HEK293 (cell line): Measurements from ENCODE around the gene INCA1.
A peak's percentile ranks its signal among the peaks of the same experiment; 100 is the strongest.

Source experiments
- CTCF ChIA-PET: fragments of 350-600 bp; formaldehyde crosslinking; extraction: SDS; loops from one replicate; lab custom pipeline; 2021; ENCODE audit warnings: antibody characterized with exemption; lab: Yijun Ruan, JAX
- POLR2A ChIA-PET: fragments of 300-600 bp; formaldehyde crosslinking; extraction: SDS; loops from one replicate; lab custom pipeline; 2020; ENCODE audit warnings: antibody characterized with exemption, inconsistent platforms; lab: Yijun Ruan, JAX
- H3K27ac ChIP-seq: fragments of 200-500 bp; sonication (Bioruptor generic); 2 replicates; pipeline ENCODE4 v1.5.1; 2014; ENCODE audit warnings: low read depth, low read length, control low read depth, inconsistent platforms; ENCODE audit errors: extremely low read depth
- H3K36me3 ChIP-seq, 2 experiments: fragments of 200-500 bp in 1 of 2; sonication (Bioruptor generic) in 1 of 2; 1 replicate in 1 of 2; 2 replicates in 1 of 2; pipeline ENCODE4 v1.5.1; 2014 to 2017; ENCODE audit warnings: inconsistent platforms in 2 of 2, low read length in 2 of 2; ENCODE audit not compliant: control insufficient read depth in 2 of 2, insufficient read depth in 1 of 2
- H3K4me1 ChIP-seq: fragments of 200-500 bp; sonication (Bioruptor generic); 2 replicates; pipeline ENCODE4 v1.5.1; 2014; ENCODE audit warnings: mild to moderate bottlenecking, low read length, inconsistent platforms; ENCODE audit not compliant: control insufficient read depth, insufficient read depth
- H3K4me3 ChIP-seq: 2 replicates; pipeline ENCODE4 v1.5.1; 2011; ENCODE audit warnings: low read depth, mild to moderate bottlenecking, control low read depth, low read length, moderate library complexity
- H3K9me3 ChIP-seq: fragments of 200-500 bp; sonication (Bioruptor generic); 2 replicates; pipeline ENCODE4 v1.5.1; 2014; ENCODE audit warnings: low read depth, low read length, inconsistent platforms; ENCODE audit not compliant: control insufficient read depth, insufficient read depth
- BCL11B ChIP-seq: fragments of 450-650 bp; formaldehyde crosslinking; IDR thresholded peaks from 2 replicates; pipeline ENCODE4 v1.5.1; 2016; ENCODE audit warnings: low read depth, missing biosample characterization, missing genetic modification characterization
- GLI2 ChIP-seq: fragments of 450-650 bp; formaldehyde crosslinking; IDR thresholded peaks from 2 replicates; pipeline ENCODE4; 2017; ENCODE audit warnings: missing biosample characterization, missing genetic modification characterization, low read depth, borderline replicate concordance
- HOXA7 ChIP-seq: sonication (generic); formaldehyde crosslinking; IDR thresholded peaks from 2 replicates; pipeline ENCODE4 v1.8.1; 2022; ENCODE audit warnings: missing genetic modification reagents, borderline replicate concordance
- KLF10 ChIP-seq: fragments of 450-650 bp; IDR thresholded peaks from 2 replicates; pipeline ENCODE4 v1.5.1; 2018; ENCODE audit warnings: missing biosample characterization, mild to moderate bottlenecking, missing genetic modification characterization
- MYNN ChIP-seq: fragments of 450-650 bp; formaldehyde crosslinking; IDR thresholded peaks from 2 replicates; pipeline ENCODE4 v1.5.1; 2016; ENCODE audit warnings: missing biosample characterization, missing genetic modification characterization, borderline replicate concordance
- PRDM1 ChIP-seq: fragments of 450-650 bp; formaldehyde crosslinking; IDR thresholded peaks from 2 replicates; pipeline ENCODE4; 2016; ENCODE audit warnings: missing biosample characterization, missing genetic modification characterization
- ZBTB48 ChIP-seq: fragments of 450-650 bp; formaldehyde crosslinking; IDR thresholded peaks from 2 replicates; pipeline ENCODE4 v1.5.1; 2016; ENCODE audit warnings: missing biosample characterization, missing genetic modification characterization
- ZFHX2 ChIP-seq: fragments of 450-650 bp; formaldehyde crosslinking; conservative IDR thresholded peaks from 2 replicates; pipeline ENCODE4 v1.5.1; 2016; ENCODE audit warnings: missing biosample characterization, missing genetic modification characterization
- ZNF175 ChIP-seq: fragments of 450-650 bp; formaldehyde crosslinking; IDR thresholded peaks from 2 replicates; pipeline ENCODE4 v1.5.1; 2016; ENCODE audit warnings: missing biosample characterization, missing genetic modification characterization
- ZNF23 ChIP-seq: fragments of 450-650 bp; formaldehyde crosslinking; IDR thresholded peaks from 2 replicates; pipeline ENCODE4 v1.5.1; 2016; ENCODE audit warnings: missing biosample characterization, missing genetic modification characterization, borderline replicate concordance
- ZNF24 ChIP-seq: fragments of 450-650 bp; formaldehyde crosslinking; IDR thresholded peaks from 2 replicates; pipeline ENCODE4 v1.5.1; 2016; ENCODE audit warnings: missing biosample characterization, missing genetic modification characterization
- ZNF335 ChIP-seq: fragments of 450-650 bp; formaldehyde crosslinking; conservative IDR thresholded peaks from 2 replicates; pipeline ENCODE4 v1.5.1; 2016; ENCODE audit warnings: missing biosample characterization, missing genetic modification characterization
- ZNF354C ChIP-seq: fragments of 450-650 bp; formaldehyde crosslinking; IDR thresholded peaks from 2 replicates; pipeline ENCODE4 v1.5.1; 2016; ENCODE audit warnings: missing biosample characterization, missing genetic modification characterization, low read depth, borderline replicate concordance
- ZNF37A ChIP-seq: fragments of 450-650 bp; IDR thresholded peaks from 2 replicates; pipeline ENCODE4 v1.5.1; 2018; ENCODE audit warnings: missing biosample characterization, missing genetic modification characterization
- ZNF501 ChIP-seq: fragments of 450-650 bp; formaldehyde crosslinking; IDR thresholded peaks from 2 replicates; pipeline ENCODE4 v1.5.1; 2016; ENCODE audit warnings: missing biosample characterization, missing genetic modification characterization
- ZNF629 ChIP-seq: fragments of 450-650 bp; formaldehyde crosslinking; IDR thresholded peaks from 2 replicates; pipeline ENCODE4 v1.5.1; 2017; ENCODE audit warnings: missing biosample characterization, missing genetic modification characterization
- ZNF768 ChIP-seq: fragments of 450-650 bp; formaldehyde crosslinking; IDR thresholded peaks from 2 replicates; pipeline ENCODE4 v1.5.1; 2018; ENCODE audit warnings: missing biosample characterization, mild to moderate bottlenecking, missing genetic modification characterization
- ZNF777 ChIP-seq: fragments of 450-650 bp; formaldehyde crosslinking; IDR thresholded peaks from 2 replicates; pipeline ENCODE4 v1.5.1; 2017; ENCODE audit warnings: missing biosample characterization, missing genetic modification characterization, borderline replicate concordance
- ZNF837 ChIP-seq: fragments of 450-650 bp; formaldehyde crosslinking; IDR thresholded peaks from 2 replicates; pipeline ENCODE4 v1.5.1; 2016; ENCODE audit warnings: missing biosample characterization, missing genetic modification characterization
- ZSCAN16 ChIP-seq: fragments of 450-650 bp; formaldehyde crosslinking; IDR thresholded peaks from 2 replicates; pipeline ENCODE4 v1.5.1; 2016; ENCODE audit warnings: missing biosample characterization, missing genetic modification characterization
- TF ChIP-seq, protein P1 (sequence below): fragments of 450-650 bp; formaldehyde crosslinking; IDR thresholded peaks from 2 replicates; pipeline ENCODE4 v1.5.1; 2016; ENCODE audit warnings: missing biosample characterization, missing genetic modification characterization, borderline replicate concordance
- TF ChIP-seq, protein P2 (sequence below): fragments of 450-650 bp; formaldehyde crosslinking; IDR thresholded peaks from 2 replicates; pipeline ENCODE4 v1.5.1; 2017; ENCODE audit warnings: missing biosample characterization, missing genetic modification characterization
- TF ChIP-seq, protein P3 (sequence below): fragments of 450-650 bp; formaldehyde crosslinking; IDR thresholded peaks from 2 replicates; pipeline ENCODE4 v1.5.1; 2016; ENCODE audit warnings: missing biosample characterization, missing genetic modification characterization
- TF ChIP-seq, protein P4 (sequence below): fragments of 450-650 bp; formaldehyde crosslinking; IDR thresholded peaks from 2 replicates; pipeline ENCODE4 v1.5.0; 2017; ENCODE audit warnings: missing biosample characterization, missing genetic modification characterization, borderline replicate concordance
- TF ChIP-seq, protein P5 (sequence below): sonication (generic); formaldehyde crosslinking; IDR thresholded peaks from 2 replicates; pipeline ENCODE4 v1.8.1; 2022; ENCODE audit warnings: mild to moderate bottlenecking, moderate library complexity, missing genetic modification reagents
- TF ChIP-seq, protein P6 (sequence below): fragments of 450-650 bp; formaldehyde crosslinking; IDR thresholded peaks from 2 replicates; pipeline ENCODE4 v1.5.1; 2016; ENCODE audit warnings: missing biosample characterization, missing genetic modification characterization

INCA1 gene

DNA sequence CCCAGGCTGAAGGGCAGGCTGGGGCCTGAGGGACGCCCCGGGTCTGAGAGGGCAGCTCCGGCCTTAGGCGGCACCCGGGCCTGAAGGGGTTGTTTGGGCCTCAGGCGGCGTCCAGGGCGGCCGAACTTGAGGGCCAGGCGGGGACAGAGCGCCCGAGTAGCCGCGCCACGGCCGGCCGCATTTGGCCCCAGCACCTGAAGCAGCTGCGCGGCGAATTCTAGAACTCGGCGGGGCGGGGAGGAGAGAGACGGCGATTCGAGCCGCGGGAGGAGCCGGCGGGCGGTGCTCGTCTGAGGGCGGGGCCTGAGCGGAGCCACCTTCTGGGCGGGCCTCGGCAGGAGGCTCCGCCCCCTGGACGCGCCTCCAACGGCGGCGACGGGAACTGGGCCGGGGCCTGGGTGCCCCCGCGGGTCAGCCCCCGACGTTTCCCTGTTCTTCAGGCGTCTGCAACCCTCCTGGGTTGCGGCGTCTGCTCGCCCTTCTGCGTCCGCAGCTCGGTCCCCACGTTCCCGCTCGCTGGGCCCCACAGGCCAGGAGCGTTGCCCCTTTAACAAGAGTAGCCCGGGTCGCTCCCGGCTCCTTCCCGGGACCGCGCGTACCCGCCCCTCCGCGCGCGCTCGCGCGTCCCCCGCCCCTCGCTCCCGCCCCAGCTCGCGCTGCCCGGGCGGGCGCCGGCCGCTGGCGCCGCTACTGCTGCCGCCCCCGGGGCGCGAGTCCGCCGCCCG is at the start of gene INCA1, which contains the start of gene KIF1C (continued):
- no peak for TF ChIP-seq ZSCAN16 (tag by site-specific recombination)
- 0 out of 2 replicates have a peak, but pooled peaks have one; percentile 30 for TF ChIP-seq ZNF37A (tag by site-specific recombination)
- TF ChIP-seq GLI2 (tag by site-specific recombination), result no peak
- no peak for TF ChIP-seq ZNF777 (tag by site-specific recombination)
- TF ChIP-seq, protein P1, sequence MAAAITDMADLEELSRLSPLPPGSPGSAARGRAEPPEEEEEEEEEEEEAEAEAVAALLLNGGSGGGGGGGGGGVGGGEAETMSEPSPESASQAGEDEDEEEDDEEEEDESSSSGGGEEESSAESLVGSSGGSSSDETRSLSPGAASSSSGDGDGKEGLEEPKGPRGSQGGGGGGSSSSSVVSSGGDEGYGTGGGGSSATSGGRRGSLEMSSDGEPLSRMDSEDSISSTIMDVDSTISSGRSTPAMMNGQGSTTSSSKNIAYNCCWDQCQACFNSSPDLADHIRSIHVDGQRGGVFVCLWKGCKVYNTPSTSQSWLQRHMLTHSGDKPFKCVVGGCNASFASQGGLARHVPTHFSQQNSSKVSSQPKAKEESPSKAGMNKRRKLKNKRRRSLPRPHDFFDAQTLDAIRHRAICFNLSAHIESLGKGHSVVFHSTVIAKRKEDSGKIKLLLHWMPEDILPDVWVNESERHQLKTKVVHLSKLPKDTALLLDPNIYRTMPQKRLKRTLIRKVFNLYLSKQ (tag by site-specific recombination), result no peak
- no peak for TF ChIP-seq PRDM1 (tag by site-specific recombination)
- TF ChIP-seq ZNF23 (tag by site-specific recombination), result no peak

DNA sequence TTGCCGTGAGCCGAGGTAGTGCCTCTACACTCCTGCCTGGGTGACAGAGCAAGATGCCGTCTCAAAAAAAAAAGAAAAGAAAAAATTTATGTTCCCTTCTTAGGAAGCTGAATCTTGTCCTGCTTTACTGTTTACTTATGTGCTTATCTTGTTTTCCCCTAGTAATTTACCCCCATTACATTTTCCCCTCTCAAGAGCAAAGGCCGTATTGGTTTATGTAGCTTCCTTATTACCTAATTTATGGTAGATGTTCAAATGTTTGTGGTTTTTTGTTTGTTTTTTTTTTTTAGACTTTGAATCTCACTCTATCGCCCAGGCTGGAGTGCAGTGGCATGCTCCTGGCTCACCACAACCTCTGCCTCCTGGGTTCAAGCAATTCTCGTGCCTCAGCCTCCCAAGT is 48.2 kb upstream of the INCA1 start:
- no peak overlapping the region for H3K4me3 ChIP-seq
- H3K9me3 ChIP-seq, result no peaks in the 10 kb centered on the region
- H3K36me3 ChIP-seq, result no peaks in the 10 kb centered on the region
- TF ChIP-seq, protein P2, sequence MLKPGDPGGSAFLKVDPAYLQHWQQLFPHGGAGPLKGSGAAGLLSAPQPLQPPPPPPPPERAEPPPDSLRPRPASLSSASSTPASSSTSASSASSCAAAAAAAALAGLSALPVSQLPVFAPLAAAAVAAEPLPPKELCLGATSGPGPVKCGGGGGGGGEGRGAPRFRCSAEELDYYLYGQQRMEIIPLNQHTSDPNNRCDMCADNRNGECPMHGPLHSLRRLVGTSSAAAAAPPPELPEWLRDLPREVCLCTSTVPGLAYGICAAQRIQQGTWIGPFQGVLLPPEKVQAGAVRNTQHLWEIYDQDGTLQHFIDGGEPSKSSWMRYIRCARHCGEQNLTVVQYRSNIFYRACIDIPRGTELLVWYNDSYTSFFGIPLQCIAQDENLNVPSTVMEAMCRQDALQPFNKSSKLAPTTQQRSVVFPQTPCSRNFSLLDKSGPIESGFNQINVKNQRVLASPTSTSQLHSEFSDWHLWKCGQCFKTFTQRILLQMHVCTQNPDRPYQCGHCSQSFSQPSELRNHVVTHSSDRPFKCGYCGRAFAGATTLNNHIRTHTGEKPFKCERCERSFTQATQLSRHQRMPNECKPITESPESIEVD (tag by site-specific recombination), result no peak
- TF ChIP-seq, protein P3, sequence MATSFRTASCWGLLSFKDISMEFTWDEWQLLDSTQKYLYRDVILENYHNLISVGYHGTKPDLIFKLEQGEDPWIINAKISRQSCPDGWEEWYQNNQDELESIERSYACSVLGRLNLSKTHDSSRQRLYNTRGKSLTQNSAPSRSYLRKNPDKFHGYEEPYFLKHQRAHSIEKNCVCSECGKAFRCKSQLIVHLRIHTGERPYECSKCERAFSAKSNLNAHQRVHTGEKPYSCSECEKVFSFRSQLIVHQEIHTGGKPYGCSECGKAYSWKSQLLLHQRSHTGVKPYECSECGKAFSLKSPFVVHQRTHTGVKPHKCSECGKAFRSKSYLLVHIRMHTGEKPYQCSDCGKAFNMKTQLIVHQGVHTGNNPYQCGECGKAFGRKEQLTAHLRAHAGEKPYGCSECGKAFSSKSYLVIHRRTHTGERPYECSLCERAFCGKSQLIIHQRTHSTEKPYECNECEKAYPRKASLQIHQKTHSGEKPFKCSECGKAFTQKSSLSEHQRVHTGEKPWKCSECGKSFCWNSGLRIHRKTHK, result no peak
- TF ChIP-seq ZNF354C (tag by site-specific recombination) (no peak), ZFHX2 (tag by site-specific recombination) (no peak), ZNF24 (tag by site-specific recombination) (no peak), ZNF837 (tag by site-specific recombination) (no peak), ZNF768 (tag by site-specific recombination) (no peak), BCL11B (no peak), MYNN (no peak), ZNF175 (tag by site-specific recombination) (no peak), ZNF335 (no peak), HOXA7 (CRISPR knock-in tag) (no peak), KLF10 (no peak), ZNF501 (tag by site-specific recombination) (no peak), ZNF629 (tag by site-specific recombination) (no peak), ZBTB48 (no peak)
- TF ChIP-seq, protein P4, sequence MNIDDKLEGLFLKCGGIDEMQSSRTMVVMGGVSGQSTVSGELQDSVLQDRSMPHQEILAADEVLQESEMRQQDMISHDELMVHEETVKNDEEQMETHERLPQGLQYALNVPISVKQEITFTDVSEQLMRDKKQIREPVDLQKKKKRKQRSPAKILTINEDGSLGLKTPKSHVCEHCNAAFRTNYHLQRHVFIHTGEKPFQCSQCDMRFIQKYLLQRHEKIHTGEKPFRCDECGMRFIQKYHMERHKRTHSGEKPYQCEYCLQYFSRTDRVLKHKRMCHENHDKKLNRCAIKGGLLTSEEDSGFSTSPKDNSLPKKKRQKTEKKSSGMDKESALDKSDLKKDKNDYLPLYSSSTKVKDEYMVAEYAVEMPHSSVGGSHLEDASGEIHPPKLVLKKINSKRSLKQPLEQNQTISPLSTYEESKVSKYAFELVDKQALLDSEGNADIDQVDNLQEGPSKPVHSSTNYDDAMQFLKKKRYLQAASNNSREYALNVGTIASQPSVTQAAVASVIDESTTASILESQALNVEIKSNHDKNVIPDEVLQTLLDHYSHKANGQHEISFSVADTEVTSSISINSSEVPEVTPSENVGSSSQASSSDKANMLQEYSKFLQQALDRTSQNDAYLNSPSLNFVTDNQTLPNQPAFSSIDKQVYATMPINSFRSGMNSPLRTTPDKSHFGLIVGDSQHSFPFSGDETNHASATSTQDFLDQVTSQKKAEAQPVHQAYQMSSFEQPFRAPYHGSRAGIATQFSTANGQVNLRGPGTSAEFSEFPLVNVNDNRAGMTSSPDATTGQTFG, result no peak
- TF ChIP-seq, protein P5, sequence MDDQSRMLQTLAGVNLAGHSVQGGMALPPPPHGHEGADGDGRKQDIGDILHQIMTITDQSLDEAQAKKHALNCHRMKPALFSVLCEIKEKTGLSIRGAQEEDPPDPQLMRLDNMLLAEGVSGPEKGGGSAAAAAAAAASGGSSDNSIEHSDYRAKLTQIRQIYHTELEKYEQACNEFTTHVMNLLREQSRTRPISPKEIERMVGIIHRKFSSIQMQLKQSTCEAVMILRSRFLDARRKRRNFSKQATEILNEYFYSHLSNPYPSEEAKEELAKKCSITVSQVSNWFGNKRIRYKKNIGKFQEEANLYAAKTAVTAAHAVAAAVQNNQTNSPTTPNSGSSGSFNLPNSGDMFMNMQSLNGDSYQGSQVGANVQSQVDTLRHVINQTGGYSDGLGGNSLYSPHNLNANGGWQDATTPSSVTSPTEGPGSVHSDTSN (CRISPR knock-in tag), result no peak
- TF ChIP-seq, protein P6, sequence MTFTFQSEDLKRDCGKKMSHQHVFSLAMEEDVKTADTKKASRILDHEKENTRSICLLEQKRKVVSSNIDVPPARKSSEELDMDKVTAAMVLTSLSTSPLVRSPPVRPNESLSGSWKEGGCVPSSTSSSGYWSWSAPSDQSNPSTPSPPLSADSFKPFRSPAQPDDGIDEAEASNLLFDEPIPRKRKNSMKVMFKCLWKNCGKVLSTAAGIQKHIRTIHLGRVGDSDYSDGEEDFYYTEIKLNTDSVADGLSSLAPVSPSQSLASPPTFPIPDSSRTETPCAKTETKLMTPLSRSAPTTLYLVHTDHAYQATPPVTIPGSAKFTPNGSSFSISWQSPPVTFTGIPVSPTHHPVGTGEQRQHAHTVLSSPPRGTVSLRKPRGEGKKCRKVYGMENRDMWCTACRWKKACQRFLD (tag by site-specific recombination), result no peak
- ChIA-PET CTCF (interaction anchor here (0.6 to 1.2 kb wide), 5 partner anchors 18 to 1912 kb away, joined by 3 read pairs; no protein-coding TSS in a partner anchor), POLR2A (interaction anchor here (0.9 kb wide), 1 partner anchor 11 kb away, joined by 4 read pairs; the partner anchor contains the start of gene SLC52A1)
- H3K27ac ChIP-seq, result no peak overlapping the region
- H3K4me1 ChIP-seq, result no peaks in the 10 kb centered on the region
